Right lobe of liver (tissue), 4 donors: ENCODE results near the gene INSRR.

ENCODE experiments used
- POLR2A ChIP-seq: fragments of 450-650 bp; IDR thresholded peaks from one replicate; pipeline ENCODE4 v1.6.1; 2017; ENCODE audit warnings: antibody characterized with exemption, mild to moderate bottlenecking
- TF ChIP-seq, protein P1 (sequence below), 4 donors: fragments of 200-600 bp in 3 of 4; fragments of 450-650 bp in 1 of 4; IDR thresholded peaks; one replicate each; pipeline versions ENCODE4 v1.5.1 to v1.8.0; 2016 to 2022; ENCODE audit warnings: antibody characterized with exemption in 4 of 4, mild to moderate bottlenecking in 2 of 4
- donor health status: DM: no; HTN: no; CAD: no.
- donor health status: DM: no; HTN: no; CAD: no.
- donor health status: DM: no; HTN: yes; CAD: no.

DNA sequence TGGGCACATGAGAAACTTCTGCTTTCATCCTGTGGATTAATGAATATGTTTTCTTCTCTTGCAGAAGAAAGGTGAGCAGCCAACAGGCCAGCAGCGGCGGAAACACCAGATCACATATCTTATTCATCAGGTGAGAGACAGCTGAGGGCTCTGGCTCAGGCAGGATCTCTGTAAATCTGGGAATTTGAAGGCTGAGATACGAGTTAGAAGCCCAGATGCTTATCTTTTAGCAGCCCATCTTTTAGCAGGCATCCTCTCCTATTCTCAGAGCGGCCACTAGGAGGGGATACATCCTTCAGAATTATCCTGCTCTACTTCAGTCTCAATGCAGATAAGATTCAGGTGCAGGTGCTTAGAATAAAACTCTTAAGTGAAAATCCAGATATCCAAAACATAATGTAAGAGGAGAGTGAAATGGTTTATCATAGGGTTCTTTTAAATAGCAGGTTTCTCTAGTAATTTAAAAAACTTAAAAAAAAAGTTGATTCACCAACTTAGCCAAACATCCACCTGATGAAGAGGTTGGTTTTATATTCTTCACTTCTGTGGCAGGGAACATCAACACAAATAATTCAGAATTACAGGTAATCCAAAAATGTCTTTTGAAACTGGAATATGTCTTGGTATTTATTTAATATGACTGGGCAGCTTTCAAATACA is 61.6 kb downstream of the INSRR start:
- TF ChIP-seq, protein P1, sequence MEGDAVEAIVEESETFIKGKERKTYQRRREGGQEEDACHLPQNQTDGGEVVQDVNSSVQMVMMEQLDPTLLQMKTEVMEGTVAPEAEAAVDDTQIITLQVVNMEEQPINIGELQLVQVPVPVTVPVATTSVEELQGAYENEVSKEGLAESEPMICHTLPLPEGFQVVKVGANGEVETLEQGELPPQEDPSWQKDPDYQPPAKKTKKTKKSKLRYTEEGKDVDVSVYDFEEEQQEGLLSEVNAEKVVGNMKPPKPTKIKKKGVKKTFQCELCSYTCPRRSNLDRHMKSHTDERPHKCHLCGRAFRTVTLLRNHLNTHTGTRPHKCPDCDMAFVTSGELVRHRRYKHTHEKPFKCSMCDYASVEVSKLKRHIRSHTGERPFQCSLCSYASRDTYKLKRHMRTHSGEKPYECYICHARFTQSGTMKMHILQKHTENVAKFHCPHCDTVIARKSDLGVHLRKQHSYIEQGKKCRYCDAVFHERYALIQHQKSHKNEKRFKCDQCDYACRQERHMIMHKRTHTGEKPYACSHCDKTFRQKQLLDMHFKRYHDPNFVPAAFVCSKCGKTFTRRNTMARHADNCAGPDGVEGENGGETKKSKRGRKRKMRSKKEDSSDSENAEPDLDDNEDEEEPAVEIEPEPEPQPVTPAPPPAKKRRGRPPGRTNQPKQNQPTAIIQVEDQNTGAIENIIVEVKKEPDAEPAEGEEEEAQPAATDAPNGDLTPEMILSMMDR (IDR thresholded peaks at IDR 0.05): peak; percentile 62 to 74 (median 70)
- TF ChIP-seq POLR2A: no peak
